Calu3 (cell line): ENCODE measurements around the gene FOXP1. TPM values are rescaled to one million over a fixed set of nuclear protein-coding genes. Genes with fewer than 3 reads are reported as not detected.

ENCODE experiments used
- BruUV-seq: library from RNA; stranded (reverse); fragments of 400-500 nt; replicated peaks from 2 replicates; lab custom pipeline; 2021; lab: Mats Ljungman, UMichigan
- CTCF ChIA-PET: fragments of 300-600 bp; sonication (Branson Sonifier 250); formaldehyde crosslinking; loops from one replicate; lab custom pipeline; 2022; ENCODE audit warnings: antibody characterized with exemption; lab: Charles Lee
- DNase-seq: peaks from one replicate; pipeline ENCODE4 v3.0.0; 2022
- H3K27ac Mint-ChIP-seq: one replicate; pipeline ENCODE4 v1.8.0; 2022; ENCODE audit warnings: mixed read lengths; ENCODE audit not compliant: unreplicated experiment
- H3K27me3 Mint-ChIP-seq: one replicate; pipeline ENCODE4 v1.8.0; 2022; ENCODE audit warnings: mixed read lengths; ENCODE audit not compliant: unreplicated experiment
- H3K36me3 Mint-ChIP-seq: one replicate; pipeline ENCODE4 v1.8.0; 2022; ENCODE audit warnings: mild to moderate bottlenecking, moderate library complexity, mixed read lengths; ENCODE audit not compliant: insufficient read depth, unreplicated experiment
- H3K4me1 Mint-ChIP-seq: one replicate; pipeline ENCODE4 v1.8.0; 2022; ENCODE audit warnings: mild to moderate bottlenecking, low read depth, mixed read lengths; ENCODE audit not compliant: unreplicated experiment
- H3K4me3 Mint-ChIP-seq: one replicate; pipeline ENCODE4 v1.8.0; 2022; ENCODE audit warnings: mild to moderate bottlenecking, low read depth, moderate library complexity, mixed read lengths; ENCODE audit not compliant: unreplicated experiment
- H3K9me3 Mint-ChIP-seq: one replicate; pipeline ENCODE4 v1.8.0; 2022; ENCODE audit warnings: low read depth, mixed read lengths; ENCODE audit not compliant: unreplicated experiment
- intact Hi-C: fragments of 100-400 bp; cut with micrococcal nuclease; formaldehyde crosslinking; loops from one replicate; pipeline ENCODE4 v1.10.0; 2022; ENCODE audit not compliant: unreplicated experiment
- total RNA-seq: library from RNA; stranded (reverse); gene quantifications from 2 replicates; pipeline ENCODE4 v1.2.3, GENCODE V29; 2022
- TF ChIP-seq, protein P1 (sequence below): fragments of 200-600 bp; IDR thresholded peaks from one replicate; pipeline ENCODE4 v1.8.0; 2022; ENCODE audit warnings: antibody characterized with exemption; ENCODE audit not compliant: unreplicated experiment

FOXP1 gene
- total RNA-seq, 1 experiment from 2014 or later: 82.8 TPM

DNA sequence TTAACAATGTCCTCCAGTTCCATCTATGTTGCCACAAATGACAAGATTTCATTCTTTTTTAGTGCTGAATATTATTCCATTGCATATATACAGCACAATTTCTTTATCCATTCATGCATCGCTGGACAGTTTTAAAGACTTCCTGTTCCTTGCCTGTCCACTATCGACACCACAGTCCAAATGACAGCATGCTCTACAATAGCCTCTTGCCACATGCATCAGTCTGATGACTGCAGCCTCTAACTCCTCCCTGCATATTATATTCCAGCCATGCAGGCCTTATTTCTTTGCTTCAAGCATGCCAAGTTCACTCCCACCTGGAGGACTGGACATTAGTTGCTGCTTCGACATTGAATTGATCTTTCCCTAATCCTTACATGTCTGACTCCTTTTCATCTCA, 306.2 kb downstream of the FOXP1 start:
- BruUV-seq: no TSS peak
- H3K27ac Mint-ChIP-seq: no peak overlapping the region
- CTCF ChIA-PET: no interaction called here
- no peak for DNase-seq
- H3K4me3 Mint-ChIP-seq: no peak overlapping the region
- H3K9me3 Mint-ChIP-seq: no peaks in the 10 kb centered on the region
- H3K4me1 Mint-ChIP-seq: no peaks in the 10 kb centered on the region
- TF ChIP-seq, protein P1, sequence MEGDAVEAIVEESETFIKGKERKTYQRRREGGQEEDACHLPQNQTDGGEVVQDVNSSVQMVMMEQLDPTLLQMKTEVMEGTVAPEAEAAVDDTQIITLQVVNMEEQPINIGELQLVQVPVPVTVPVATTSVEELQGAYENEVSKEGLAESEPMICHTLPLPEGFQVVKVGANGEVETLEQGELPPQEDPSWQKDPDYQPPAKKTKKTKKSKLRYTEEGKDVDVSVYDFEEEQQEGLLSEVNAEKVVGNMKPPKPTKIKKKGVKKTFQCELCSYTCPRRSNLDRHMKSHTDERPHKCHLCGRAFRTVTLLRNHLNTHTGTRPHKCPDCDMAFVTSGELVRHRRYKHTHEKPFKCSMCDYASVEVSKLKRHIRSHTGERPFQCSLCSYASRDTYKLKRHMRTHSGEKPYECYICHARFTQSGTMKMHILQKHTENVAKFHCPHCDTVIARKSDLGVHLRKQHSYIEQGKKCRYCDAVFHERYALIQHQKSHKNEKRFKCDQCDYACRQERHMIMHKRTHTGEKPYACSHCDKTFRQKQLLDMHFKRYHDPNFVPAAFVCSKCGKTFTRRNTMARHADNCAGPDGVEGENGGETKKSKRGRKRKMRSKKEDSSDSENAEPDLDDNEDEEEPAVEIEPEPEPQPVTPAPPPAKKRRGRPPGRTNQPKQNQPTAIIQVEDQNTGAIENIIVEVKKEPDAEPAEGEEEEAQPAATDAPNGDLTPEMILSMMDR: no peak
- intact Hi-C loops: no loop called here
- H3K36me3 Mint-ChIP-seq: no peaks in the 10 kb centered on the region
- no peaks in the 10 kb centered on the region for H3K27me3 Mint-ChIP-seq

DNA sequence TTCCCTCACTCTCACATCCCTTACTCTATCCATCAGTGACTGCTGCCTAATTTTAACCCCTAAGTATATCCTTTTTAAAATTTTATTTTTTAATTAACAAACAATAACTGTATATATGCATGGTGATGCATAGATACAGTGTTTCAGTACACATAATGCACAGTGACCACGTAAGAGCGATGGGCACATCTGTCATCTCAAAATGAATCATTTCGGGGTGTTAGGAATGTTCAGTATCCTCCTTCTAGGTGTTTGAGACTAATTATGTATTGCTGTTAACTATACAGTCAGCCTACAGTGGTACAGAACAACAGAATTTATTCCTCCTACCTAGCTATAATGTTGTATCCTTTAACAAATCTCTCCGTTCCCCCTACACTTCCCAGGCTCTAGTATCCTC, 307.0 kb downstream of the FOXP1 start:
- H3K27me3 Mint-ChIP-seq: no peaks in the 10 kb centered on the region
- no peak for DNase-seq
- H3K4me1 Mint-ChIP-seq: no peaks in the 10 kb centered on the region
- no peaks in the 10 kb centered on the region for H3K9me3 Mint-ChIP-seq
- no peak overlapping the region for H3K27ac Mint-ChIP-seq
- H3K36me3 Mint-ChIP-seq: no peaks in the 10 kb centered on the region
- no peak overlapping the region for H3K4me3 Mint-ChIP-seq
- BruUV-seq: no TSS peak
- TF ChIP-seq, protein P1: no peak
- intact Hi-C loops: no loop called here
- CTCF ChIA-PET: no interaction called here

DNA sequence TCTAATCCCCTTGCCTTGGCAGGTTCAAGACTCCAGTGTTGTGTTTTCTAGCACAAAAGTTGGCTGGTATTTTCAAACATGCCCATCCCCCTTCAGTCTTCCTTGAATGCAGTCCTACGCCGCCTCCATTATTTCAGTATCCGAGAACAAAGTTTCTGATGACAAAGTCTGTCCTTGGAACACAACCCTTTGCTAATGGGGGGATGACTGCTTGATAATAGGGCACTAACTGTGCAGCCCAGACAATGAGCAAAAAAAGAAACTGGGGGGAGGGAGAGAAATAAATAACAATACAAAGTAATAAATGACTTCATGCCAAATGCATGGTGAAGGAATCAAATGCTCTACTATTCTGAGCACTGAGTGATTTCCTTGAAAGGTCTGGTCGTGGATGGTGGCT, 310.1 kb downstream of the FOXP1 start:
- H3K4me3 Mint-ChIP-seq: no peak overlapping the region
- CTCF ChIA-PET: no interaction called here
- intact Hi-C loops: no loop called here
- H3K4me1 Mint-ChIP-seq: no peaks in the 10 kb centered on the region
- TF ChIP-seq, protein P1: no peak
- H3K27ac Mint-ChIP-seq: no peak overlapping the region
- DNase-seq: no peak
- H3K27me3 Mint-ChIP-seq: no peaks in the 10 kb centered on the region
- H3K9me3 Mint-ChIP-seq: no peaks in the 10 kb centered on the region
- no peaks in the 10 kb centered on the region for H3K36me3 Mint-ChIP-seq
- BruUV-seq: no TSS peak

DNA sequence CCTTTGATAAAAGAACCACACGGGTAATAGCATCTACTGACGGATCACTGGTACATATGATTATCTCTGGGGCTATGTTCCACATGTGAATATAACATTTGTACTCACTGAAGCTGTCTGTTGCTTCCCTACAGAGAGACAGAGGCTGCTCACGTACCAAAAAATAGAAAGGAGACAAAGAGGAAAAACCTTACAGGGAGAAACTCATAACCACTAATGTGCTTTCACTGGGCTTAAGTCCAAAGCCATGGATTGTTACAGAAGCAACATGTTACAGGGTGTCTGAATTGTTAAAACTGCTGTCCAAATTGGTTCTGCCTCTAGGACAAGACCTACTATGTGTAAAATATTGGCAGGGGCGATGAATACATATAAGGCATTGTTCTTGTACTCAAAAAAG, 311.9 kb downstream of the FOXP1 start:
- BruUV-seq: no TSS peak
- TF ChIP-seq, protein P1: no peak
- no peaks in the 10 kb centered on the region for H3K36me3 Mint-ChIP-seq
- H3K4me1 Mint-ChIP-seq: peaks cover 12% of the 10 kb centered on the region
- intact Hi-C loops: no loop called here
- no peaks in the 10 kb centered on the region for H3K9me3 Mint-ChIP-seq
- H3K27me3 Mint-ChIP-seq: no peaks in the 10 kb centered on the region
- CTCF ChIA-PET: no interaction called here
- no peak for DNase-seq
- no peak overlapping the region for H3K4me3 Mint-ChIP-seq
- H3K27ac Mint-ChIP-seq: no peak overlapping the region
